ENCODE data around the gene EXOC7.

GRCh38 chr17:76092526-76093413, 10.8 kb downstream of the EXOC7 start:
- no peak for TF ChIP-seq CTCF (IDR thresholded peaks at IDR 0.05)
- TF ChIP-seq POLR2A (IDR thresholded peaks at IDR 0.05), result no peak
